IMR-90 (cell line): Measurements from ENCODE around the gene RSAD1.

Source experiments
- MAFK ChIP-seq: IDR thresholded peaks from 2 replicates; pipeline ENCODE4 v1.6.1; 2012; ENCODE audit warnings: low read depth, low read length, improper control_type of control experiment
- RFX5 ChIP-seq: IDR thresholded peaks from 2 replicates; pipeline ENCODE4 v1.8.0; 2012; ENCODE audit warnings: low read depth, mild to moderate bottlenecking, low read length, moderate library complexity
- TF ChIP-seq, protein P1 (sequence below): conservative IDR thresholded peaks from 2 replicates; pipeline ENCODE4 v1.5.1; 2012; ENCODE audit warnings: mild to moderate bottlenecking, low read depth, low read length, improper control_type of control experiment

GRCh38 chr17:50481648-50482047, 3.0 kb downstream of the RSAD1 start:
- no peak for TF ChIP-seq MAFK
- TF ChIP-seq, protein P1, sequence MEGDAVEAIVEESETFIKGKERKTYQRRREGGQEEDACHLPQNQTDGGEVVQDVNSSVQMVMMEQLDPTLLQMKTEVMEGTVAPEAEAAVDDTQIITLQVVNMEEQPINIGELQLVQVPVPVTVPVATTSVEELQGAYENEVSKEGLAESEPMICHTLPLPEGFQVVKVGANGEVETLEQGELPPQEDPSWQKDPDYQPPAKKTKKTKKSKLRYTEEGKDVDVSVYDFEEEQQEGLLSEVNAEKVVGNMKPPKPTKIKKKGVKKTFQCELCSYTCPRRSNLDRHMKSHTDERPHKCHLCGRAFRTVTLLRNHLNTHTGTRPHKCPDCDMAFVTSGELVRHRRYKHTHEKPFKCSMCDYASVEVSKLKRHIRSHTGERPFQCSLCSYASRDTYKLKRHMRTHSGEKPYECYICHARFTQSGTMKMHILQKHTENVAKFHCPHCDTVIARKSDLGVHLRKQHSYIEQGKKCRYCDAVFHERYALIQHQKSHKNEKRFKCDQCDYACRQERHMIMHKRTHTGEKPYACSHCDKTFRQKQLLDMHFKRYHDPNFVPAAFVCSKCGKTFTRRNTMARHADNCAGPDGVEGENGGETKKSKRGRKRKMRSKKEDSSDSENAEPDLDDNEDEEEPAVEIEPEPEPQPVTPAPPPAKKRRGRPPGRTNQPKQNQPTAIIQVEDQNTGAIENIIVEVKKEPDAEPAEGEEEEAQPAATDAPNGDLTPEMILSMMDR: no peak
- no peak for TF ChIP-seq RFX5
